ENCODE results near the gene C22orf31.
"Not testable (repeated sequence)": the region's sequence is repeated elsewhere in the genome, so short reads cannot be mapped to it uniquely, and the experiment has no call there.

The C22orf31 gene

DNA sequence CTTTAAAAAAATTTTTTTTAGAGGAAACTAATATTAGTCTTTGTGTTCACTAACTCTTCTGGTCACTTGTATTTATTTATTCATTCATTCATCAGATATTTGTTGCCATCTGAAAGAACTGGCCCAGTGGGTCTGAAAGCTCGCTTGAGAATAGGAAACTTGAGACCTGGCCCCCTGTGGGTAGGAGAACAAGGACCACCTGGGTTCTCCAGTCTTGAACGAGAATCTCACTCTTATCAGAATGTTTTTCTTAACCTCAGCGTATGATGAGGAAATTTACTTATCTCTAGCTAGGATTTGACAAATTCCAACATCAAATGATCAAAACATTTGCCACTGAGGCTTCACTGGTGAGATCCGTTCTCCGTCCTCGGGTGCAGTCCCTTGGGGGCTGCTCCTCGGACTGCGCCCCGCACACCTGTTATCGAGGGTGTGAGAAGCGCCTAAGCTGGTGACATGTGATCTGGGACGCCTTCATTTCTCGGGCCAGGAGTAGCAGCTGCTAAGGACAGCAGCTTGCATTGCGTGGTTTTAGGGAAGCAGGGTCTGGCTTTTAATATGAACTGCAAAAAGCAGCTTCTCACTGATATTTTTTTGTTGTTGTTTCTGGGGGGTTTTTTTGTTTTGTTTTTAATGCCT is 6.3 kb downstream of the C22orf31 start:
- no peak for DNase-seq (ENCODE audit: low read depth in 2 of 2)

DNA sequence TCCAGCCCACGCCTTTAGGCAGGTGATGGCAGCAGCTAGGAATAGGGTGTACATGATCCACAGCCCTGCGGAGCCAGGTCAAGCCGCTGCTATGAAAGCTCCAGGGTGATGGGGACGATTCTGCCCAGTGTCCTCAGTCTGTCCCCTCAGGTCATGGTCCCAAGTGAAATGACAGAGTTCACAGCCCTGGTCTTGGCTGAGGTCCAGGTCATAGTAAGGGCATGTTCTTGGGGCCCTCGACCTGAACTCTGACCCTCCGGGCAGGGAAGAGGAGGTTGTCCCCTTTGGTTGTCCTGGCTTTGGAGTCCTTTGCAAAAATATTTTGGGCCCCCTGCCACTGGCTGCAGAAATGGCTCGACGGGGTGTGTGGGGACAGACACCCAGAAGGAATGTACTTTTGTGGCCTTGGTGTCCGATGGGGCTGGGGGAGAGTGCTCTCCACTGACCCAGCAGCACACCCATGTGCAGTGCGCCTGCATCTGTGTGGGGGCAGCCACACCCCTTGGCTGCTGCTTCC is 7.3 kb downstream of the C22orf31 start:
- no peak for DNase-seq (ENCODE audit: low read depth in 2 of 2)

GRCh38 chr22:29053048-29053702 is 8.5 kb downstream of the C22orf31 start:
- no peak for DNase-seq (ENCODE audit: low read depth in 2 of 2)

- DNase-seq (ENCODE audit: low read depth in 2 of 2), result no peak
Measured at GRCh38 chr22:29050457-29050856, 11.2 kb downstream of the C22orf31 start.

GRCh38 chr22:29049655-29050263 is 11.9 kb downstream of the C22orf31 start:
- no peak for DNase-seq (ENCODE audit: low read depth in 2 of 2)

GRCh38 chr22:29048822-29049654 is 12.6 kb downstream of the C22orf31 start:
- DNase-seq (ENCODE audit: low read depth in 2 of 2), result no peak

DNA sequence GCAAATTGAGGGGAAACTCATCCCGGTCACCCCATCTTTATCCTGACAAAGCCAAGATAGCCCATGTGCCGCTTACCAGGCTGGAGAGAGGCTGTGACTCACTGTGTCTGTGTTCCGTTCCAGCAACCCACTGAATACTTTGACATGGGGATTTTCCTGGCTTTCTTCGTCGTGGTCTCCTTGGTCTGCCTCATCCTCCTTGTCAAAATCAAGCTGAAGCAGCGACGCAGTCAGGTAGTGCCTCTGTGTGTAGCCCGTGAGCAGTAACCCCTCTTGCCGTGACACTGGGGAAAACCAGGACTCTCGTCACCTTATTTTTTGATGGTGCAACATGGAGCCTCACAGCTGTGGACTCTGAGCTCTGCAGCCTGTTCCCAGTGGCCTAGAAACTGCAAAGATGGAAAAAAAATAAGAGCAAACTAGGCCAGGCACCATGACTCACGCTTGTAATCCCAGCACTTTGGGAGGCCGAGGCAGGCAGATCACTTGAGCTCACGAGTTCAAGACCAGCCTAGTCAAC is 16.9 kb downstream of the C22orf31 start:
- DNase-seq (ENCODE audit: low read depth in 2 of 2), result no peak

GRCh38 chr22:29043906-29044575 is 17.6 kb downstream of the C22orf31 start:
- no peak for DNase-seq (ENCODE audit: low read depth in 2 of 2)

DNA sequence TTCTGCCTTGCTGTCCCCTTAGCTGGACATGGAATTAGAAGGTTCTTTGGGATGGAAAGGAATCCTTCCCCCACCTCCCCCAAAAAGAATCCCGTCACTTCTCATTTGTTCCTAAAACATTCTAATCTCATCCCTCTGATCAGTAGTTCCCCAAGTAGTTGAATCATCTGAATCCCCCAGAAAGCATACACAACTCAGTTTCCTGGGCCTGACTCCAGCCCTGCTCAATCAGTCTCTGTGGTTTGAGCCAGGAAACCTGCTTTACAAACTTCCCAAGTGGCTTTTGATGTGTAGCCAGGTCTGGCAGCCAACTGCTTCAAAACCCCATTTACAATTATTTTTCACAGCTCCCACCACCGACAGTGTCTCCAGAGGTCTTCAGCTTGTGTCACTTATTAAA is 20.2 kb downstream of the C22orf31 start:
- DNase-seq (ENCODE audit: low read depth in 2 of 2), result no peak

- DNase-seq (ENCODE audit: low read depth in 2 of 2), result peak; percentile 39 to 44
Measured at GRCh38 chr22:29040385-29041275, 21.0 kb downstream of the C22orf31 start.

DNA sequence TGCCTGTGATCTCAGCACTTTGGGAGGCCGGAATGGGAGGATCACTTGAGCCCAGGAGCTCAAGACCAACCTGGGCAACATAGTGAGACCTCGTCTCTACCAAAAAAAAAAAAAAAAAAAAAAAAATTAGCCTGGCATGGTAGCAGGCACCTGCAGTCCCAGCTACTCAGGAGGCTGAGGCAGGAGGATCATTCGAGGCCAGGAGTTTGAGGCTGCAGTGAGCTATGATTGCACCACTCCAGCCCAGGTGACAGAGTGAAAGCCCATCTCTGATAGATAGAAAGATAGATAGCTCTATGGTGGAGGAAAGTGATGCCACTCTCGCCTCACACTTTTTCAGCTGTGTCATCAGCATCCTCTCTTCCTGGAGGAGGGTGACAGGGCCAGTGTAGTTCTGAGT is 21.9 kb downstream of the C22orf31 start:
- DNase-seq (ENCODE audit: low read depth in 2 of 2), result not testable (repeated sequence)

DNA sequence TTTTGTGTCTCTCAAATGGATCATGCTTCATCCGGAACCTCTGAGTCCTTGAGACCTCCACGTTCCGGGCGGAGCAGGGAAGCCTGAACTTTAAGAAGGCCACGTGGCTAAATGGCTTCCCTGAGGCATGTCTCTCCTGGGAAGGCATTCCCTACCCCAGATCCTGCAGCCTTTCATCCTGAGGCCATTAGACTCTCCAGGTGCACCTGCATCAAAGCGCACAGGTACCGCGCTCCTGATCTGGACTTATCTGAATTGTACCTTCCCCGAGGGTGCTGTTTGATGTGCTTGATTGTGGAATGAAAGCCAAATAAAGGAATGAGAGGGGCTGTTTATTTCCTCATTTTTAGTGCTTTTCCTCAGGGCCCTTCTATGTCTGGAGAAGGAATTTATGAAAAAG is 22.5 kb downstream of the C22orf31 start:
- DNase-seq (ENCODE audit: low read depth in 2 of 2), result no peak

GRCh38 chr22:29037340-29037932 is 24.2 kb downstream of the C22orf31 start:
- no peak for DNase-seq (ENCODE audit: low read depth in 2 of 2)

DNA sequence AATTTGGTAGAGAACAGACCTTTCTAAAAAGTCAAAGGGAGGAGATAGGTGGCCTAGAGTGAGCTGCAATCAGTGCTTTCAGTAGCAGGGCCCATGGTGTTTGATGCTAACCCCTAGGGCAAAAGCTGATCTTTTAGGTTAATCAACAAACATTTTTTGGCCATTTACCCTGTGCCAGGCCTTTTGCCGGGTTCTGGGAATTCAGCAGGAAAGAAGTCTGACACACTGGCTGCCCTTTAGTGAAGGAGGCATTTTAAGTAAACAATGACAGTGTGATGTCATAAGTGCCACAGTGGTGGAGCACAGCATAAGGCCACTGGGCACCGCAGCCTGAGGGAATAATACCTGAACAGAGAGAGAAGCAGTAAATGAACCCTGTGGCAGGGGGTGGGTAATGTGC is 29.0 kb downstream of the C22orf31 start:
- no peak for DNase-seq (ENCODE audit: low read depth in 2 of 2)

GRCh38 chr22:29032014-29032475 is 29.6 kb downstream of the C22orf31 start:
- no peak for DNase-seq (ENCODE audit: low read depth in 2 of 2)

DNA sequence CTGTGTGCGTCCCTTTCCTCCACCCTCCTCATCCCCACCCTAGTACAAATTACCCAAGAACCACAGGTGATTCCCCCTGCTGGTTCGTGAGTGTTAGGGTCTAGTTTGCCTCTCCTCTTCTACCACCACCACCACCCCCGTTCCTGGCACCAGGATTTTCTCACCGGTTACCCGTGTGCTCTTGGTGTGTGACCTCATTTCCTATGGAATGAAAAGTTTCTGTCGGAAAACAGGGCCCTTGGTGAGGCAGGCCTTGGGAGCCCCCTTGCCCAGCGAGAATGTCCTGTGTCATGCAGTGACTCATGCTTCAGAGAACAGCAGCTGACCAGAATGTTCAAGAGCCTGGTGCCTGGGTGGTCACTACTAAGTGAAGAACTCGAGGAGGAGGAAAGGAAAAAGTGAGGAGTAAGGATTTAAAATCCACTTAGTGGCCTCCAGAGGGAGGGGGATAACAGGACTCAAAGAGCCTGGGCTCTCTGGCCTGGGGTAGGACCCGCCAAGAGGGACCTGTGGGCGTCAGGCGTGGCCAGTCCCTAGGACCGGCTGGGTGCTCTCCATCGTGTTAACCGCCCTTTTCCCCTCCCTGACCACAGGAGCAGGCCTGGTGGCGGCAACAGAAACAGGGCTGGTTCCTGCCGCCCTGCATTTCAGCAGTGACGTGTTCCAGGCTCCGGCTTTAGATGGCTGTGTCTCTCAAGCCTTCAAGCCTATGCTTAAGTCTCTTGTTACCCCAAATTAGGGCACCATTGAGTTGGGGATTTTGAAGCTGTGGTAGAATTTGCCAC is 30.2 kb downstream of the C22orf31 start:
- no peak for DNase-seq (ENCODE audit: low read depth in 2 of 2)

DNA sequence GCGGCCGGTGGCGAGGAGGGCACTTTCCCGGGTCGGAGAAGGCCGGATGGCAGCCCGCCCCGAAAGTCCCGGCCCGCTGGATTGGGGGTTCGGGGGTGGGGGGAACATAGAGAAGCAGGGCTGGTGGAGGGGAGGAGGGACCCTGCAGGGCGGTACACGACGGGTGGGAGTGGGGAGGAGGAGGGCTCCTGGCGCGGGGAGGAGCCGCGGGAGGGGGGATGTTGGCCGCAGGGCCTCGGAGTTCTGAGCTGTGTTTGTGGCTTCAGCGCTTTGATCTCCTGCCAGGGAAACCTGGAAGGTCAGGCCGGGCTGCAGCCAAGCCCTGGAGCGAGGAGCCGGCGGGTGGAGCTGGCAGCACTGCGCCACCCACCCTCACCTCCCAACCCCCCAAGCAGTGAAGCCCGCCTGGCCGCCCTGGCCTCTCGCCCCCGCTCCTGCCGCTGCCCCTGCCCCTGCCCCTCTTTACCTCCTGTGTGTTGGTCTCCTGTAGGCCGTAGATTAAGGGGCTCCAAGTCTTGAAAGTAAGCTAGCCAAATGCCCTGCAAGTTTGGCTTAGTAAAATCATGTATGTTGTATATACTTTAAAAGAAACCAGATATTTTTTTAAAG is 30.9 kb downstream of the C22orf31 start:
- no peak for DNase-seq (ENCODE audit: low read depth in 2 of 2)

- no peak for DNase-seq (ENCODE audit: low read depth in 2 of 2)
Measured at GRCh38 chr22:29030016-29030617, 31.5 kb downstream of the C22orf31 start.

All from activated CD8-positive, alpha-beta memory T cell treated with anti-CD3 and anti-CD28 coated beads for 4 hours (primary cell).